Hematopoietic multipotent progenitor cell treated with erythropoietin and hydrocortisone succinate and interleukin-3 and kit ligand, for 17 days (in vitro differentiated cells): ENCODE measurements around the gene PRKG2.

ENCODE experiments used
- DNase-seq: peaks from one replicate; pipeline ENCODE4 v3.0.0-alpha.2; 2015; ENCODE audit warnings: low spot score

PRKG2 gene

GRCh38 chr4:81217779-81218178 lies 2.8 kb upstream of the PRKG2 start:
- no peak for DNase-seq

DNA sequence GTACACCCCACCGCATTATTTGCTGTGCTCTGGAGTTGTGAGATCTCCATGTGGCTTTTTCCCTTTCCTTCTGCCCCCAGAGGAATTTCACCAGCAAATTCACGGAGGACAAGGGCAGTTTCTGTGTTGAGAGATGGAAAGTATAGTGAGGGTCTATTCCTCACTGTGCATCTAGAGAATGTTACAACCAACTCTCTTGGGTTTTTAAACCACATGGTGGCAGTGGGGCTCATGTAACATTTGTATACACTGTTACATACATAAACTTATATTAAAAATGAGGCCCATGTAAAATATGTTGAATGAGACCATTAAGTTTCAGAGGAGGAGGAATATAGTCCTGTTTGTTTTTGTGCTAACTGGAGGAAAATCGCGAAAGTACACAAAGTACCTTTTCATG lies 909 bp upstream of the PRKG2 start:
- DNase-seq = no peak

GRCh38 chr4:81214144-81214880 lies 710 bp downstream of the PRKG2 start:
- DNase-seq = no peak

DNA sequence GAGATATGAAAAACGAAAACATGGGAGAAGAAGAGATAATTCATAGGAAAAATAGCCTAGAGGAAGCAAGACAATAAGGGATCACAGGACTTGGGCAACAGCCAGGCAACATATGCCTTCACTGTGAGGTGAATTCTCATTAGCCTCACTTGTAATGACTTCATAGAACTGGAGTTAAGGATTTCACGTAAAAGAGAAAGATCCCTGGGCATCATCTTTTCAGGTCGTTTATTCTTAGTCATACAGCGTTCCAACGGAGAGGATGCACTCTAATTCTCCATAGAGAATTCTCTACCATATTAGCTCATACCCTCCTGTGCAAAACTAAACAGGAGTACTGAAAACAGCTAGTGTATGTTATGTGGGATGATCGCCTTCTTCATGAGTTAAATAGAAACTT lies 1.4 kb downstream of the PRKG2 start:
- no peak for DNase-seq

DNA sequence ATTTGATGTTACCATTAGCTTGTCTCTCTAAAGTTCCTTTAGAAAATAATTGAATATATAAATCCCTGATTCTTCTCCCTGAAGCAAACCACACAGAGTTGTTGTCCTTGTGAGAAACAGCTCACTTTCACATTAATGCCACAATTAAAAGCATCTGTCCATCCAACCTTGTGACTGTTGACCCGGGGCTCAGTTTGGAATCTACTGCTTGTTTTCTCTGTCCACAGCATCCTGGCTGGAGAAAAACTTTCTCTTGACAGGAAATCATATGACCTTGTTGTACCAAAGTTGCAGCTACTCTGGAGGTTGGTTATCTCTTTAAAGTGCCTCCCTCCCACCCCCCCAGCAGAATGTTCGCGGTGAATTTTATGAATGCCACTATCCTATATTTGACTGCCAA lies 3.1 kb downstream of the PRKG2 start:
- DNase-seq = no peak

- DNase-seq = no peak
Measured at GRCh38 chr4:81207828-81208227, 7.2 kb downstream of the PRKG2 start.

GRCh38 chr4:81205302-81205701 lies 9.7 kb downstream of the PRKG2 start:
- no peak for DNase-seq

- no peak for DNase-seq
Measured at GRCh38 chr4:81204571-81204970, 10.5 kb downstream of the PRKG2 start.

- DNase-seq = no peak
Measured at GRCh38 chr4:81199831-81200230, 15.2 kb downstream of the PRKG2 start.

DNA sequence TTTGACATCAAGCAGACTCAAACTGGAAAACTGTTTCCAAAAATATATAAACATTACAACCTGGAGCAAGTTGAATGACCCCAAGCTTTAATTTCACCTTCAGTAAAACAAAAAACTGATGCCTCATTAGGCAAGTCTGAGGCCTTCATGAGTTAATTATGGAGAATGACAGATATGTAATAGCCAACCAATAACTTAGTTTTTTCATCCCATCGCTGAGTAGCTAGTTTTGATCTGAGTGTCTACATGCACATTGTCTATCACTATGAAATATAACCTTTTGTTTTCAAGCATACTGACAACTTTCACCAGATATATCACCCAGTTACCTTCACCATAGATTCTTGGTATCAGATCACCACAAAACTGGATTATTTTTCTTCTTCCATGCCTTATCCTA lies 16.4 kb downstream of the PRKG2 start:
- DNase-seq = no peak

DNA sequence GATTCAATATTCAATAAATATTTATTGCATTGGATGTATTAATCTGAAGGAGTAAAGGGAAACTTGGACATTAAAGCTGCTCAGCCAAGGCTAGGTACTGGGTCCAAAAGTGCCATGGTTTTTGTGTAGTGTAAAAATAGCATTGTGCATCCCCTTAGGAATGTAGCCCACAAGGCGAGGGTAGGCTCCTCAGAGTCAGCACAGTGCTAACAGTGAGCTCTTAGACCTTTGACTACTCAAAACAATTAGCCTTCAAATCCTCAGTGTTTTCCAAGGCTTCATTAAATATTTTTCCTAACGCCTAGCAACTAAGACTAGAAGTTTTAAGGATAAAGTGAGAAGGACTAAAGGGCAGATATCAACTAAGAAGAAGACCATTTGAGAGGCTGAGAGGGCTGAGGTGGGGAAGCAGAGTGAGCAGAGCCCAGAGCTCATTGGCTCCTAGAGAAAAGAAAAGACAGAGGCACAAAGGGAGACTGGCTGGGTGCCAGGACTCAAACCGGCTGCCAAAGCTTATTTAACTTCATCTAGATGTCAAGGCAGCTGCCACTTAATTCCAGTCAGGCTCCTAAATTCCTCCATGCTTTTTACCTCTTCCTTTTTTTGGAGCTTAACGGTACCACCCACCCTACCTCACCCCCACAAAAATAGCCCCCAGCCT lies 17.0 kb downstream of the PRKG2 start:
- no peak for DNase-seq

DNA sequence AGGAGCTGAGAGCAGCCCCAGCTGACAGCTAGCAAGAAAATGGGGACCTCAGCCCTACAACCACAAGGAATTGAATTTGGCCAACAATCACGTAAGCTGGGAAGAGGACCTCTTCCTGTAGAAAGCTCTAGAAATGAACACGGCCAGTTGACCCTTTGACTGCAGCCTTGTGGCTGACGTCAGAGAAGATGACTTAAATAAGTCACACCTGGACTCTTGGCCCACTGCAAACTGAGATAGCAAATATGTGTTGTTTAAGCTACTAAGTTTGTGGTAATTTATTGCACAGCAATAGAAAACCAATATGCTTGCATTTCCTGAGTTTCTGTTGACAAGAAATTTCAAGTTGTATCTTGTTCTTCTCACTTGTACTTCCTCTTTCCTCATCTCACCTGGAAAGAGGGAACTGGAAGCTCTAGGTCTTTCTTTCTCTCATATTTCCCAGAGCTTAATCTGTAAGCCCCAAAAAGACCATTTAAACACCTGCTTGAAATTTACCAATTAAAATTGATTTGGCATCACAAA lies 18.8 kb downstream of the PRKG2 start:
- DNase-seq = no peak

DNA sequence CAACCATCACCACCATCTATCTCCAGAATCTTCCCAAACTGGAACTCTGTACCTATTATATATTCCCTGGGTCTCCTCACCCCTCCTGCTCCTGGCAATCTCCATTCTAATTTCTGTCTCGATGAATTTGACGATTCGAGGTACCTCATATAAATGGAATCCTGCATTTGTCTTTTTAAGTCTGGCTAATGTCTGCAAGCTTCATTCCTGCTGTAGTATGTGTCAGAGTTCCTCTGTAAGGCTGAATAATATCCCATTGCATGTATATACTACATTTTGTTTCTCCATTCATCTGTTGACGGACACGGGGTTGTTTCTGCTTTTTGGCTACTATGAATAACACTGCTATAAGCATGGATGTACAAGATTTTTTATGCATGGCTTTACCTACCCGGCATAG lies 19.5 kb downstream of the PRKG2 start:
- no peak for DNase-seq

DNA sequence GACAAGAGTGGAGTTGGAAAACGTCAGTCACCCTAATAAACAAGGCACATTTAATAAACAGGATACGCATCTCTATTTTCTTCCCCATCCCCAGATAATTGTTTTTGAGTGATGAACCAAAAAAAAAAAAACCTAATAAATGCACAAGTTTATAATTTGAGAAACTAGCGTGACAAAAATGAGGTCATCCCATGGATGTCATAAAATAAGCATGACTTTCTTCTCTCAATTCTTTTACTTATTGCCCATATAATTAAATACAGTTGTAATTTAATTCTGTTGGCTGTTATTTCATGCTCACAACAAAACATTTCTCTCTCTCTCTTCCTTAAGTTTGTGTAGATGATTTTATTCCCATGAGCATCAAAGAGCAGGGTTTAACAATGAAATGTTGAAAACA lies 20.7 kb downstream of the PRKG2 start:
- no peak for DNase-seq

GRCh38 chr4:81180916-81181315 lies 34.1 kb downstream of the PRKG2 start:
- no peak for DNase-seq

- no peak for DNase-seq
Measured at GRCh38 chr4:81179326-81179725, 35.7 kb downstream of the PRKG2 start.

- no peak for DNase-seq
Measured at GRCh38 chr4:81173213-81173612, 41.8 kb downstream of the PRKG2 start.

DNA sequence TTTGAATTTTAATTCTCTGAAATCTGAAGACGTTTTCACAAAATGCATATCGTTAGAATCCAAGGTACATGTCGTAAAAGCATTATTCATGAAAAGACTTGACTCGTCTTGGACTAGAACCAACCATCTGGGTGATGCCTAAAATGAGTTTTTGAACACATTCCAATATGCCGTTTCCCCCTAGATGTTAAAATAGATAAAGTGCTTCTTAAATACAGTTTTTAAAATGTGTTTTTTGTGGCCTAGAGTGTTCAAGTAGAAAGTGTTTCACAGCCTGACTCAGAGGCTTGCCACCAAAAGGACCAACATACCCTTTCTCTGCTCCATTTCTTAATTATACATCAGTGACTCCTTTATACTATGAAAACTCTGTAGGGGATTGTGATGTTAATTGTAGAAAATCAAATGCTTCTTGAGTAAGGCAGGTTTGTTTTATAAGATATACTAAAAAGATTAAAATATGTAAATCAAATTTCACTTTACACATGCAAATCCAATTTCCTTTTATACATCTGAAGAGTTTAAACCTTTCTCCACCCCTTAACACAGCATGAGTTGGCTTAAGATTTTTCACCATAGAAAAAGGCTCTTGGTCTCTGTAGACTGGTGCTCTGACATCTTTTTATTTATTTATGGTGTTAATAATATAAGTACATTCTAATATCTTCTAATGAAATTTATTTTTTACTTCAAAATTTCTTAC lies 48.4 kb downstream of the PRKG2 start:
- DNase-seq = no peak

GRCh38 chr4:81165861-81166430 lies 49.1 kb downstream of the PRKG2 start:
- DNase-seq = no peak

DNA sequence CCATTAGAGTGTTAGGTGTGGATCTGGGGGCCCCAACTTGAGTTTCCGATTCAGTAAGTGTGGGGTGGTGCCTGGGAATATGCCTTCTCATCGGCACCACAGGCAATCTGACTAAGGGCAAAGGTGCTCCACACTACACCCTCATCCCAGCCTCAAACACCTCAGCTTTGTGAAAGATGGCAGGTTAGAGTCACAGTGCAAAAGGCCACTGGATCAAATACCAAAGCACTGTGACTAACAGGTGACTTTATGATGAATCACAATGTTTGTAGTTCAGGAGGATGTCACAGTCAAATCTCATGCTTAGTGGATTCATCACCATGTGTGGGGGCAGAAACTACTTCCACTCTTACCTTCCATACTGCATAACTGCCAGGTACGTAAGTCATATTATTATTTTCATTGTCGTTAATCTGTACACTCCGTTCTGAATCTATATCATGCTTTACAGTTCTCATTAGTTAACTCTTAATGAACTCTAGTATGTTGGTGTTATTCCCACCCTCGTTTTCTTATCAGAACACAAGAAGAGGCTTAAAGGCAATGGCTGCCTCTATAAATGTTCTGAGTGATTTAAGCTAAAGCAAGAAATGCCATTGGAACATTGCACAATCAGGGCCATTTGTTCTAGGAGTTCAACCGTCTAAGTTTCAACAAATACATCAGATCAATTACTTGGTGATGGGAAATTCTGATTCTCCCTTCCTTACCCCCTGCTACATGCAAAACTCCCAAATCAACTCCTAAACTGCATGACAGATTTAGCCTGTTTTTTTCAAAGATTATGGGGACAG lies 50.2 kb downstream of the PRKG2 start:
- no peak for DNase-seq

GRCh38 chr4:81164126-81164525 lies 50.9 kb downstream of the PRKG2 start:
- DNase-seq = no peak
